Astrocyte (in vitro differentiated cells and primary cell): Measurements from ENCODE around the gene KCNA5. TPM values are rescaled to one million over a fixed set of nuclear protein-coding genes. Genes with fewer than 3 reads are reported as not detected.

Experiments used
- DNase-seq: peaks from one replicate; pipeline ENCODE4 v3.0.0-alpha.2; 2010; ENCODE audit warnings: low read depth
- FAIRE-seq: peaks from 2 replicates; lab custom pipeline; 2011; peaks lifted over from hg19 to GRCh38; lab: Jason Lieb, UNC
- H2AFZ ChIP-seq: 2 replicates; pipeline ENCODE4 v1.6.0; 2012; ENCODE audit warnings: low read depth, low read length, inconsistent platforms
- H3K27ac ChIP-seq: 2 replicates; pipeline ENCODE4 v1.5.1; 2011; ENCODE audit warnings: low read depth, low read length, inconsistent platforms
- H3K27me3 ChIP-seq: 2 replicates; pipeline ENCODE4 v1.6.0; 2011; ENCODE audit warnings: low read length, inconsistent platforms; ENCODE audit not compliant: insufficient read depth
- H3K36me3 ChIP-seq: 2 replicates; pipeline ENCODE4 v1.5.1; 2011; ENCODE audit warnings: low read length, inconsistent platforms; ENCODE audit not compliant: insufficient read depth
- H3K4me1 ChIP-seq: 2 replicates; pipeline ENCODE4 v1.5.1; 2011; ENCODE audit warnings: low read length, inconsistent platforms; ENCODE audit not compliant: insufficient read depth
- H3K4me2 ChIP-seq: 2 replicates; pipeline ENCODE4 v1.6.0; 2012; ENCODE audit warnings: low read length, inconsistent platforms
- H3K4me3 ChIP-seq: 2 replicates; pipeline ENCODE4 v1.5.1; 2011; ENCODE audit warnings: low read depth, mild to moderate bottlenecking, low read length, inconsistent platforms; ENCODE audit not compliant: insufficient read depth
- H3K79me2 ChIP-seq: 2 replicates; pipeline ENCODE4 v1.6.0; 2012; ENCODE audit warnings: mild to moderate bottlenecking, low read length, inconsistent platforms; ENCODE audit not compliant: insufficient read depth
- H3K9ac ChIP-seq: 2 replicates; pipeline ENCODE4 v1.6.0; 2012; ENCODE audit warnings: mild to moderate bottlenecking, low read length, inconsistent platforms
- H3K9me3 ChIP-seq: 2 replicates; pipeline ENCODE4 v1.5.1; 2012; ENCODE audit warnings: low read depth, mild to moderate bottlenecking, low read length, inconsistent platforms; ENCODE audit not compliant: insufficient read depth
- H4K20me1 ChIP-seq: 2 replicates; pipeline ENCODE4 v1.6.0; 2012; ENCODE audit warnings: low read length, inconsistent platforms; ENCODE audit not compliant: insufficient read depth
- H3K27ac Mint-ChIP-seq: one replicate; pipeline ENCODE4 v1.8.0; 2021; ENCODE audit warnings: mild to moderate bottlenecking, mixed read lengths; ENCODE audit not compliant: unreplicated experiment
- H3K27me3 Mint-ChIP-seq: one replicate; pipeline ENCODE4 v1.8.0; 2021; ENCODE audit warnings: low read depth, mixed read lengths; ENCODE audit not compliant: unreplicated experiment
- H3K36me3 Mint-ChIP-seq: one replicate; pipeline ENCODE4 v1.8.0; 2021; ENCODE audit warnings: low read depth, mixed read lengths; ENCODE audit not compliant: unreplicated experiment
- H3K4me1 Mint-ChIP-seq: one replicate; pipeline ENCODE4 v1.8.0; 2021; ENCODE audit warnings: low read depth, mixed read lengths; ENCODE audit not compliant: unreplicated experiment
- H3K4me3 Mint-ChIP-seq: one replicate; pipeline ENCODE4 v1.8.0; 2021; ENCODE audit warnings: mild to moderate bottlenecking, moderate library complexity, mixed read lengths; ENCODE audit not compliant: unreplicated experiment
- H3K9me3 Mint-ChIP-seq: one replicate; pipeline ENCODE4 v1.8.0; 2021; ENCODE audit warnings: mild to moderate bottlenecking, mixed read lengths; ENCODE audit not compliant: unreplicated experiment
- CTCF ChIP-seq: IDR thresholded peaks from 2 replicates; pipeline ENCODE4 v1.5.1; 2011; ENCODE audit warnings: low read depth, mild to moderate bottlenecking, inconsistent platforms, low read length, moderate library complexity; ENCODE audit not compliant: insufficient read depth
- EZH2 ChIP-seq: IDR thresholded peaks from 2 replicates; pipeline ENCODE4 v1.6.1; 2012; ENCODE audit warnings: mild to moderate bottlenecking, low read length, inconsistent platforms; ENCODE audit not compliant: insufficient read depth
- total RNA-seq: library from RNA; stranded (reverse); gene quantifications from 2 replicates; pipeline ENCODE4 v1.2.1, GENCODE V29; 2021

Gene KCNA5
- total RNA-seq, 1 donor from 2014 or later, result not detected

DNA sequence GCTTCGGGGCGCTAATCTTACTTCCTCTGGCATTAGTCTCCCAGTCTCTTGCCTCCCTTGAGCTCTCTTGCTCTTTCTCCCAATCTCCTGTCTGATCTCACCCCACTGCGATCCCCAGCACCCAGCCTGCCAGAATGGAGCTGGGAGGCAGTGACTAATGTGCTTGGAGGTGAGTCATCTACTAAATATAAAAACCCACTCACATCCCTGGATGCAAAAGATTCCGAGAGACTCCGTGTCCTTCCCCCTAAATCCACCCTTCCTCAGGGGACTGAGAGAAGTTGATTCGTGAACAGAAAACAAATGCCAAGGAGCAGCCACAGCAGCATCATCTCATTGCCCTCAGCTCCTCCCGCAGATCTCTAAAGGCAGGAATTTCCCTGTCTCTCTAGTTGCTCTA is 45.7 kb upstream of the KCNA5 start:
- no peak overlapping the region for H3K27ac Mint-ChIP-seq
- Histone ChIP-seq H3K9ac (peak overlapping the region; percentile 51), H3K4me1 (peaks cover 13% of the 10 kb centered on the region), H3K27me3 (no peaks in the 10 kb centered on the region), H4K20me1 (no peaks in the 10 kb centered on the region), H3K4me3 (no peak overlapping the region), H3K79me2 (no peaks in the 10 kb centered on the region), H3K9me3 (no peaks in the 10 kb centered on the region), H3K4me2 (peak overlapping the region; percentile 70), H2AFZ (peak overlapping the region; percentile 55), H3K27ac (peak overlapping the region; percentile 68), H3K36me3 (no peaks in the 10 kb centered on the region)
- no peaks in the 10 kb centered on the region for H3K36me3 Mint-ChIP-seq
- H3K4me3 Mint-ChIP-seq, result no peak overlapping the region
- peak; percentile 90 for DNase-seq
- no peaks in the 10 kb centered on the region for H3K9me3 Mint-ChIP-seq
- TF ChIP-seq EZH2, result no peak
- no peak for TF ChIP-seq CTCF
- FAIRE-seq, result peak; percentile 95
- peaks cover 48% of the 10 kb centered on the region for H3K27me3 Mint-ChIP-seq
- H3K4me1 Mint-ChIP-seq, result peaks cover 8% of the 10 kb centered on the region

- H3K4me2 ChIP-seq, result no peak overlapping the region
- peaks cover 8% of the 10 kb centered on the region for H3K4me1 Mint-ChIP-seq
- no peak overlapping the region for H3K27ac Mint-ChIP-seq
- H3K9me3 ChIP-seq, result no peaks in the 10 kb centered on the region
- peaks cover 13% of the 10 kb centered on the region for H3K4me1 ChIP-seq
- no peak overlapping the region for H3K4me3 Mint-ChIP-seq
- FAIRE-seq (peak; percentile 9), DNase-seq (no peak)
- TF ChIP-seq EZH2 (no peak), CTCF (no peak)
- H4K20me1 ChIP-seq, result no peaks in the 10 kb centered on the region
- H2AFZ ChIP-seq, result no peak overlapping the region
- H3K27ac ChIP-seq, result no peak overlapping the region
- no peaks in the 10 kb centered on the region for H3K27me3 ChIP-seq
- no peaks in the 10 kb centered on the region for H3K9me3 Mint-ChIP-seq
- no peaks in the 10 kb centered on the region for H3K36me3 ChIP-seq
- no peaks in the 10 kb centered on the region for H3K79me2 ChIP-seq
- H3K36me3 Mint-ChIP-seq, result no peaks in the 10 kb centered on the region
- H3K27me3 Mint-ChIP-seq, result peaks cover 35% of the 10 kb centered on the region
- H3K9ac ChIP-seq, result no peak overlapping the region
- no peak overlapping the region for H3K4me3 ChIP-seq
Observed at GRCh38 chr12:5000204-5000603, 43.5 kb upstream of the KCNA5 start.

DNA sequence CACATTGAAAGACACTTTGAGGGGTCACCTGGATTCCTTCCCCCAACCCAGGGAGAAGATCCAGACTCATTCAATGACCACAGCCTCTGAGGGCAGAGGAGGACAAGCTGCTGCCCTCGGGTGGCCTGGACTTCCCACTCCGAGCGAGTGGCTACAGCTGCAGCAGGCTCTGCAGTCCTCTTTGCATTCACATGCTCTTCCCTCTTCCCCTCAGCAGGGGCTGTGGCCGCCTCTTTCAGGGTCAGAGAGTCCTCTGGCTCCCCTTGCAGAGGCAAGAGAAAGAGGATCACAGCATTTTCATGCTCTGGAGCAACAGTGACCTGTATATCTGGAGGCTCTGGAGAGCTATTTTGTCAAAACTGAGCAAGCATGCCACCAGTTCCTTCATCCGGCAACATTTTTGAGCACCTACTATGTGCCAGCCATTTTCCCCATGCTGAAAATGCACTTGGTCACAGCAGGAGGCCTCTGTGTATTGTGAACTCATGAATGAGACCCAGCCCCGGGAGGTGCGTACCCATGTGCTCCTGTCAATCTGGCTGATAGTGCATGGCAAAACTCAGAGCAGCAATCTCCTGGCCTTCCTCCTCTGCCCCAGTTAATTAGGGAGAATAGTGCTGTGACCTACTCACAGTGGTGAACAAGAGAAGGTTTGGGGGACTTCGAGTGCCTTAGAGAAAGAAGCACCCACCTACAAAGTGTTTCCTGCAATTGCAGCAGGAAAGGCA is 42.9 kb upstream of the KCNA5 start:
- Histone ChIP-seq H3K27me3 (no peaks in the 10 kb centered on the region), H3K79me2 (no peaks in the 10 kb centered on the region), H2AFZ (no peak overlapping the region), H3K4me2 (no peak overlapping the region), H4K20me1 (no peaks in the 10 kb centered on the region), H3K36me3 (no peaks in the 10 kb centered on the region), H3K4me1 (peaks cover 13% of the 10 kb centered on the region), H3K4me3 (no peak overlapping the region), H3K27ac (no peak overlapping the region), H3K9me3 (no peaks in the 10 kb centered on the region), H3K9ac (no peak overlapping the region)
- Mint-ChIP-seq H3K9me3 (no peaks in the 10 kb centered on the region), H3K4me3 (no peak overlapping the region), H3K4me1 (peaks cover 8% of the 10 kb centered on the region), H3K36me3 (no peaks in the 10 kb centered on the region), H3K27ac (no peak overlapping the region), H3K27me3 (peaks cover 33% of the 10 kb centered on the region)
- TF ChIP-seq CTCF, result no peak
- no peak for TF ChIP-seq EZH2
- FAIRE-seq (no peak), DNase-seq (no peak)
